PC-9 (cell line): ENCODE results near the gene C17orf75. TPM values are rescaled to one million over a fixed set of nuclear protein-coding genes. Genes with fewer than 3 reads are reported as not detected.

Experiments
- BruUV-seq: library from RNA; stranded (reverse); fragments of 400-500 nt; replicated peaks from 2 replicates; lab custom pipeline; 2021; lab: Mats Ljungman, UMichigan
- CTCF ChIA-PET: fragments of 300-600 bp; sonication (Branson Sonifier 250); formaldehyde crosslinking; loops from one replicate; lab custom pipeline; 2022; ENCODE audit warnings: antibody characterized with exemption; lab: Charles Lee
- POLR2A ChIA-PET: fragments of 300-600 bp; sonication (Branson Sonifier 250); formaldehyde crosslinking; loops from one replicate; lab custom pipeline; 2022; ENCODE audit warnings: antibody characterized with exemption; ENCODE audit not compliant: unreplicated experiment; lab: Charles Lee
- DNase-seq, 2 experiments: peaks; one replicate each; pipeline versions ENCODE4 v3.0.0 to v3.0.0-alpha.2; 2015 to 2022; ENCODE audit warnings: mixed read lengths in 1 of 2
- H2AFZ ChIP-seq: fragments of 200-600 bp; sonication (generic); 2 replicates; pipeline ENCODE4 v1.8.1; 2017; ENCODE audit warnings: antibody characterized with exemption
- H3F3A ChIP-seq: fragments of 200-600 bp; sonication (generic); 2 replicates; pipeline ENCODE4 v1.8.1; 2017; ENCODE audit warnings: antibody characterized with exemption, mild to moderate bottlenecking, low read depth; ENCODE audit not compliant: insufficient read depth
- H3K27ac ChIP-seq: fragments of 200-600 bp; sonication (generic); 2 replicates; pipeline ENCODE4 v1.6.1; 2016; ENCODE audit warnings: mixed run types
- H3K27me3 ChIP-seq: fragments of 200-600 bp; sonication (generic); 2 replicates; pipeline ENCODE4 v1.6.1; 2016; ENCODE audit warnings: low read depth, mixed run types; ENCODE audit not compliant: insufficient read depth
- H3K36me3 ChIP-seq: fragments of 200-600 bp; sonication (generic); 2 replicates; pipeline ENCODE4 v1.6.1; 2016; ENCODE audit warnings: low read depth, mixed run types
- H3K4me1 ChIP-seq: fragments of 200-600 bp; sonication (generic); replicated peaks from 2 replicates; pipeline ENCODE4 v1.6.1; 2016; ENCODE audit warnings: mixed run types; ENCODE audit not compliant: insufficient read depth
- H3K4me2 ChIP-seq: fragments of 200-600 bp; sonication (generic); 2 replicates; pipeline ENCODE4 v1.6.1; 2017; ENCODE audit warnings: mixed run types
- H3K4me3 ChIP-seq: fragments of 200-600 bp; sonication (generic); 2 replicates; pipeline ENCODE4 v1.6.1; 2016; ENCODE audit warnings: mixed run types
- H3K79me2 ChIP-seq: fragments of 200-600 bp; sonication (generic); 2 replicates; pipeline ENCODE4 v1.6.1; 2017; ENCODE audit warnings: low read depth, mixed run types
- H3K9me2 ChIP-seq: fragments of 200-600 bp; sonication (generic); 2 replicates; pipeline ENCODE4 v1.8.1; 2017; ENCODE audit warnings: mild to moderate bottlenecking; ENCODE audit not compliant: insufficient read depth
- H3K9me3 ChIP-seq: fragments of 200-600 bp; sonication (generic); 2 replicates; pipeline ENCODE4 v1.8.1; 2016; ENCODE audit warnings: low read depth; ENCODE audit not compliant: insufficient read depth
- H4K20me1 ChIP-seq: fragments of 200-600 bp; sonication (generic); 2 replicates; pipeline ENCODE4 v1.8.1; 2017; ENCODE audit not compliant: insufficient read depth
- CTCF ChIP-seq: fragments of 200-600 bp; sonication (generic); conservative IDR thresholded peaks from 2 replicates; pipeline ENCODE4 v1.6.1; 2017; ENCODE audit warnings: mixed run types, antibody characterized with exemption, mild to moderate bottlenecking, moderate library complexity
- EZH2 ChIP-seq: fragments of 200-600 bp; sonication (generic); IDR thresholded peaks from 2 replicates; pipeline ENCODE4 v1.8.0; 2017; ENCODE audit warnings: antibody characterized with exemption, low read depth
- intact Hi-C: fragments of 100-400 bp; cut with micrococcal nuclease; formaldehyde crosslinking; loops from one replicate; pipeline ENCODE4 v1.10.0; 2022; ENCODE audit not compliant: unreplicated experiment
- total RNA-seq: library from RNA; stranded (reverse); gene quantifications from 2 replicates; pipeline ENCODE4 v1.2.3, GENCODE V29; 2021

C17orf75 gene
- total RNA-seq, 1 experiment from 2014 or later = 33.3 TPM

GRCh38 chr17:32341141-32341856 lies 674 bp downstream of the C17orf75 start:
- TF ChIP-seq CTCF (0 out of 2 replicates have a peak, but pooled peaks have one; percentile 27), EZH2 (no peak)
- Histone ChIP-seq H2AFZ (peak overlapping the region; percentile 87), H3K9me2 (no peaks in the 10 kb centered on the region), H4K20me1 (no peaks in the 10 kb centered on the region), H3K4me2 (peak overlapping the region; percentile 99), H3K27ac (peak overlapping the region; percentile 50), H3K27me3 (no peaks in the 10 kb centered on the region), H3K79me2 (peaks cover 11% of the 10 kb centered on the region; the same call in 1 of the 2 replicates), H3K36me3 (peaks cover 6% of the 10 kb centered on the region; the same call in 1 of the 2 replicates), H3K4me1 (peaks cover 9% of the 10 kb centered on the region; the same call in 1 of the 2 replicates), H3F3A (peaks cover 10% of the 10 kb centered on the region; the same call in 1 of the 2 replicates), H3K9me3 (no peaks in the 10 kb centered on the region), H3K4me3 (peak overlapping the region; percentile 83)
- peak in 1 of 2 experiments; percentile 25 for DNase-seq
- intact Hi-C loops = no loop called here
- ChIA-PET CTCF (interaction anchor here (0.6 kb wide), 1 partner anchor 94 kb away, joined by 3 read pairs; no protein-coding TSS in a partner anchor), POLR2A (interaction anchor here (0.7 kb wide), 1 partner anchor 24 kb away, joined by 3 read pairs; no protein-coding TSS in a partner anchor)
- TSS peak; percentile 24 for BruUV-seq

GRCh38 chr17:32335687-32336086 lies 6.3 kb downstream of the C17orf75 start:
- Histone ChIP-seq H3K4me2 (no peak overlapping the region), H3F3A (0 out of 2 replicates have a peak, but pooled peaks cover 3% of the 10 kb centered on the region), H3K79me2 (peaks cover 2% of the 10 kb centered on the region; the same call in 1 of the 2 replicates), H3K4me3 (no peak overlapping the region), H3K36me3 (peaks cover 25% of the 10 kb centered on the region; the same call in 1 of the 2 replicates), H2AFZ (no peak overlapping the region), H3K9me3 (no peaks in the 10 kb centered on the region), H4K20me1 (no peaks in the 10 kb centered on the region), H3K27me3 (no peaks in the 10 kb centered on the region), H3K27ac (no peak overlapping the region), H3K9me2 (no peaks in the 10 kb centered on the region), H3K4me1 (peaks cover 2% of the 10 kb centered on the region; the same call in 1 of the 2 replicates)
- no TSS peak for BruUV-seq
- POLR2A ChIA-PET = interaction anchor here (0.6 kb wide), 1 partner anchor 15 kb away, joined by 3 read pairs; no protein-coding TSS in a partner anchor
- DNase-seq = no peak
- TF ChIP-seq CTCF (no peak), EZH2 (no peak)
- intact Hi-C loops = no loop called here
- CTCF ChIA-PET = no interaction called here

- H3K4me2 ChIP-seq = no peak overlapping the region
- H3K9me2 ChIP-seq = no peaks in the 10 kb centered on the region
- TF ChIP-seq EZH2 = no peak
- TF ChIP-seq CTCF = no peak
- H3K79me2 ChIP-seq = no peaks in the 10 kb centered on the region
- peaks cover 25% of the 10 kb centered on the region; the same call in 1 of the 2 replicates for H3K36me3 ChIP-seq
- H3K4me1 ChIP-seq = no peaks in the 10 kb centered on the region
- no peaks in the 10 kb centered on the region for H3K27me3 ChIP-seq
- POLR2A ChIA-PET = interaction anchor here (0.6 kb wide), 1 partner anchor 15 kb away, joined by 3 read pairs; no protein-coding TSS in a partner anchor
- no peak overlapping the region for H2AFZ ChIP-seq
- CTCF ChIA-PET = no interaction called here
- H3F3A ChIP-seq = 0 out of 2 replicates have a peak, but pooled peaks cover 3% of the 10 kb centered on the region
- no peaks in the 10 kb centered on the region for H4K20me1 ChIP-seq
- H3K4me3 ChIP-seq = no peak overlapping the region
- BruUV-seq = no TSS peak
- H3K9me3 ChIP-seq = no peaks in the 10 kb centered on the region
- intact Hi-C loops = no loop called here
- no peak for DNase-seq
- H3K27ac ChIP-seq = no peak overlapping the region
These were observed 6.9 kb downstream of the C17orf75 start for GRCh38 chr17:32335046-32335445.
